NCI-H1436 treated with DMSO at 0.1 percent for 48 hours (cell line): Measurements from ENCODE around the gene LRRC26.

Source experiments
- DNase-seq: peaks from one replicate; lab custom pipeline; 2025; lab: John Stamatoyannopoulos, UW

LRRC26 gene

GRCh38 chr9:137150617-137151457, 19.0 kb downstream of the LRRC26 start:
- peak; percentile 75 for DNase-seq

- DNase-seq = peak; percentile 75
Measured at GRCh38 chr9:137149942-137150616, 19.8 kb downstream of the LRRC26 start.

GRCh38 chr9:137149363-137149762, 20.5 kb downstream of the LRRC26 start:
- no peak for DNase-seq

GRCh38 chr9:137148661-137149060, 21.2 kb downstream of the LRRC26 start:
- DNase-seq = no peak

GRCh38 chr9:137148242-137148641, 21.6 kb downstream of the LRRC26 start:
- DNase-seq = no peak

GRCh38 chr9:137147793-137148160, 22.1 kb downstream of the LRRC26 start:
- no peak for DNase-seq

- DNase-seq = no peak
Measured at GRCh38 chr9:137147091-137147792, 22.6 kb downstream of the LRRC26 start.

- DNase-seq = no peak
Measured at GRCh38 chr9:137146527-137146918, 23.3 kb downstream of the LRRC26 start.

GRCh38 chr9:137145731-137146526, 23.9 kb downstream of the LRRC26 start:
- DNase-seq = no peak

- no peak for DNase-seq
Measured at GRCh38 chr9:137143459-137143858, 26.4 kb downstream of the LRRC26 start.

- no peak for DNase-seq
Measured at GRCh38 chr9:137141976-137142936, 27.6 kb downstream of the LRRC26 start.

GRCh38 chr9:137141050-137141810, 28.6 kb downstream of the LRRC26 start:
- no peak for DNase-seq

- DNase-seq = no peak
Measured at GRCh38 chr9:137140151-137141012, 29.5 kb downstream of the LRRC26 start.

GRCh38 chr9:137139468-137140150, 30.2 kb downstream of the LRRC26 start:
- DNase-seq = no peak

- DNase-seq = no peak
Measured at GRCh38 chr9:137138722-137139467, 31.0 kb downstream of the LRRC26 start, which contains the start of gene GRIN1. GRIN1 (plus strand) TSS chr9:137139154; CDS start chr9:137139487, 333 bp downstream.

- DNase-seq = no peak
Measured at GRCh38 chr9:137138058-137138721, 31.7 kb downstream of the LRRC26 start.
